SK-N-SH (cell line): Measurements from ENCODE around the gene IL4. TPM values are rescaled to one million over a fixed set of nuclear protein-coding genes. Genes with fewer than 3 reads are reported as not detected.

Experiments used
- CTCF ChIA-PET: fragments of 300-600, 350-600 bp; formaldehyde crosslinking; extraction: SDS; loops from one replicate; lab custom pipeline; 2021; lab: Yijun Ruan, JAX
- POLR2A ChIA-PET: fragments of 350-600 bp; sonication (Branson Sonifier 250); formaldehyde crosslinking; extraction: SDS; loops from one replicate; lab custom pipeline; 2020; ENCODE audit warnings: antibody characterized with exemption, inconsistent platforms; lab: Yijun Ruan, JAX
- DNase-seq: peaks from one replicate; pipeline ENCODE4 v3.0.0; 2012
- H2AFZ ChIP-seq: fragments of 200-600 bp; sonication (generic); 2 replicates; pipeline ENCODE4 v1.8.1; 2016; ENCODE audit warnings: antibody characterized with exemption, mild to moderate bottlenecking, low read depth
- H3F3A ChIP-seq: fragments of 200-600 bp; sonication (generic); replicated peaks from 2 replicates; pipeline ENCODE3; 2016; ENCODE audit warnings: antibody characterized with exemption, mild to moderate bottlenecking; ENCODE audit not compliant: insufficient read depth
- H3K27ac ChIP-seq, 2 experiments: fragments of 200-500 bp in 1 of 2; fragments of 200-600 bp in 1 of 2; sonication (Bioruptor generic) in 1 of 2; sonication (generic), shearing (Covaris generic) in 1 of 2; 2 replicates each; pipeline versions ENCODE4 v1.5.1 to v1.6.1; 2014 to 2016; ENCODE audit warnings: low read depth in 2 of 2, inconsistent platforms in 1 of 2, low read length in 1 of 2, mild to moderate bottlenecking in 1 of 2, mixed read lengths in 1 of 2
- H3K27me3 ChIP-seq: fragments of 200-600 bp; sonication (generic), shearing (Covaris generic); 2 replicates; pipeline ENCODE4 v1.6.1; 2016; ENCODE audit warnings: mixed run types; ENCODE audit not compliant: insufficient read depth
- H3K36me3 ChIP-seq, 2 experiments: fragments of 200-500 bp in 1 of 2; fragments of 200-600 bp in 1 of 2; sonication (Bioruptor generic) in 1 of 2; sonication (generic) in 1 of 2; replicated peaks in 1 of 2; 2 replicates each; pipeline versions ENCODE3 to v1.5.1; 2014 to 2016; ENCODE audit warnings: low read length in 1 of 2, mild to moderate bottlenecking in 1 of 2; ENCODE audit not compliant: insufficient read depth in 2 of 2, control insufficient read depth in 1 of 2
- H3K4me1 ChIP-seq, 2 experiments: fragments of 200-500 bp in 1 of 2; fragments of 200-600 bp in 1 of 2; sonication (Bioruptor generic) in 1 of 2; sonication (generic), shearing (Covaris generic) in 1 of 2; 2 replicates each; pipeline versions ENCODE4 v1.5.1 to v1.6.1; 2014 to 2016; ENCODE audit warnings: low read depth in 1 of 2, low read length in 1 of 2, mixed run types in 1 of 2; ENCODE audit not compliant: insufficient read depth in 2 of 2, control insufficient read depth in 1 of 2
- H3K4me2 ChIP-seq: fragments of 200-600 bp; sonication (generic), shearing (Covaris generic); 2 replicates; pipeline ENCODE4 v1.6.1; 2017; ENCODE audit warnings: mixed run types
- H3K4me3 ChIP-seq, 2 experiments: fragments of 200-500 bp in 1 of 2; fragments of 200-600 bp in 1 of 2; sonication (Bioruptor generic) in 1 of 2; sonication (generic), shearing (Covaris generic) in 1 of 2; 2 replicates each; pipeline versions ENCODE4 v1.5.1 to v1.8.1; 2014 to 2016; ENCODE audit warnings: low read depth in 2 of 2, inconsistent platforms in 1 of 2, low read length in 1 of 2, mild to moderate bottlenecking in 1 of 2, mixed read lengths in 1 of 2, moderate library complexity in 1 of 2
- H3K79me2 ChIP-seq: fragments of 200-600 bp; sonication (generic); 2 replicates; pipeline ENCODE4 v1.8.1; 2017; ENCODE audit warnings: mild to moderate bottlenecking; ENCODE audit not compliant: insufficient read depth
- H3K9ac ChIP-seq: fragments of 200-600 bp; sonication (generic); 2 replicates; pipeline ENCODE4 v1.6.1; 2017; ENCODE audit warnings: mixed run types
- H3K9me2 ChIP-seq: fragments of 200-600 bp; sonication (generic); 2 replicates; pipeline ENCODE4 v1.6.1; 2017; ENCODE audit warnings: mixed run types
- H3K9me3 ChIP-seq: fragments of 200-600 bp; sonication (generic); 2 replicates; pipeline ENCODE4 v1.6.1; 2017; ENCODE audit warnings: mixed run types, mild to moderate bottlenecking, moderate library complexity
- H4K20me1 ChIP-seq: fragments of 200-600 bp; sonication (generic); 2 replicates; pipeline ENCODE4 v1.6.1; 2017; ENCODE audit warnings: mild to moderate bottlenecking, mixed run types; ENCODE audit not compliant: insufficient read depth
- ELF1 ChIP-seq: IDR thresholded peaks from 2 replicates; pipeline ENCODE4 v1.4.0; 2012
- EZH2phosphoT487 ChIP-seq: fragments of 200-600 bp; sonication (generic); IDR thresholded peaks from 2 replicates; pipeline ENCODE4 v1.6.1; 2017; ENCODE audit warnings: low read depth, mixed run types, mild to moderate bottlenecking, antibody characterized with exemption, moderate library complexity, borderline replicate concordance
- FOXJ3 ChIP-seq: sonication (generic); formaldehyde crosslinking; IDR thresholded peaks from 2 replicates; pipeline ENCODE4 v1.5.1; 2020; ENCODE audit warnings: mild to moderate bottlenecking, missing genetic modification reagents
- RFX5 ChIP-seq: IDR thresholded peaks from 2 replicates; pipeline ENCODE4 v1.6.1; 2012; ENCODE audit warnings: mild to moderate bottlenecking, improper control_type of control experiment, low read length
- USF1 ChIP-seq: IDR thresholded peaks from 2 replicates; pipeline ENCODE4 v1.4.0; 2012; ENCODE audit warnings: low read depth, borderline replicate concordance
- WGBS: methylation state at CpG from one replicate; pipeline ENCODE4 v1.1.6; 2017; ENCODE audit warnings: low lambda C conversion rate; 5-methylcytosine and 5-hydroxymethylcytosine counted together
- polyA plus RNA-seq, 3 experiments: library from polyadenylated mRNA; depleted of rRNA; stranded (reverse); fragments of >200 nt; gene quantifications; 2 replicates each; pipeline ENCODE4 v1.2.3, GENCODE V29; 2012
- TF ChIP-seq, protein P1 (sequence below): fragments of 150-350 bp; IDR thresholded peaks from 2 replicates; pipeline ENCODE4 v1.6.1; 2017; ENCODE audit warnings: antibody characterized with exemption, low read length, low read depth, borderline replicate concordance

IL4 gene
- polyA plus RNA-seq, 1 of the 3 experiments (the other 2 are of a cell fraction) = not detected

- Histone ChIP-seq H3K4me1 (peaks cover under 1 to 3% of the 10 kb centered on the region in 2 experiments; a peak in 2 of 4 replicates), H4K20me1 (no peaks in the 10 kb centered on the region), H3K4me3 (no peak overlapping the region), H3K36me3 (no peaks in the 10 kb centered on the region), H3K9ac (no peak overlapping the region), H3K9me2 (no peaks in the 10 kb centered on the region), H3K27ac (no peak overlapping the region), H3K27me3 (no peaks in the 10 kb centered on the region), H3K9me3 (no peaks in the 10 kb centered on the region), H3K79me2 (no peaks in the 10 kb centered on the region), H3F3A (peaks cover under 1% of the 10 kb centered on the region), H2AFZ (no peak overlapping the region), H3K4me2 (no peak overlapping the region)
- POLR2A ChIA-PET = no interaction called here
- CTCF ChIA-PET = interaction anchor here (0.8 kb wide), 1 partner anchor 9 kb away, joined by 3 read pairs; no protein-coding TSS in a partner anchor
- TF ChIP-seq EZH2phosphoT487 = no peak
- TF ChIP-seq, protein P1, sequence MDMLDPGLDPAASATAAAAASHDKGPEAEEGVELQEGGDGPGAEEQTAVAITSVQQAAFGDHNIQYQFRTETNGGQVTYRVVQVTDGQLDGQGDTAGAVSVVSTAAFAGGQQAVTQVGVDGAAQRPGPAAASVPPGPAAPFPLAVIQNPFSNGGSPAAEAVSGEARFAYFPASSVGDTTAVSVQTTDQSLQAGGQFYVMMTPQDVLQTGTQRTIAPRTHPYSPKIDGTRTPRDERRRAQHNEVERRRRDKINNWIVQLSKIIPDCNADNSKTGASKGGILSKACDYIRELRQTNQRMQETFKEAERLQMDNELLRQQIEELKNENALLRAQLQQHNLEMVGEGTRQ = no peak
- TF ChIP-seq ELF1 = no peak
- TF ChIP-seq USF1 = no peak
- no peak for TF ChIP-seq FOXJ3
- WGBS = 86% methylated on average over 12 of the region's 14 CpGs
- no peak for DNase-seq
Observed at GRCh38 chr5:132668706-132669454, 4.9 kb upstream of the IL4 start.

GRCh38 chr5:132669455-132669820 is 4.4 kb upstream of the IL4 start:
- TF ChIP-seq RFX5 = no peak
- Histone ChIP-seq H2AFZ (no peak overlapping the region), H3K9me3 (no peaks in the 10 kb centered on the region), H4K20me1 (no peaks in the 10 kb centered on the region), H3K4me2 (no peak overlapping the region), H3K4me3 (no peak overlapping the region), H3K9ac (no peak overlapping the region), H3K79me2 (no peaks in the 10 kb centered on the region), H3K27me3 (no peaks in the 10 kb centered on the region), H3F3A (peaks cover 5% of the 10 kb centered on the region), H3K9me2 (no peaks in the 10 kb centered on the region), H3K36me3 (no peaks in the 10 kb centered on the region), H3K4me1 (peaks cover 3 to 5% of the 10 kb centered on the region in 2 experiments; a peak in 2 of 4 replicates), H3K27ac (no peak overlapping the region)
- DNase-seq = no peak
- POLR2A ChIA-PET = no interaction called here
- 81% methylated on average over 4 of the region's 7 CpGs for WGBS
- CTCF ChIA-PET = interaction anchor here (0.7 kb wide), 1 partner anchor 18 kb away, joined by 3 read pairs; no protein-coding TSS in a partner anchor
